HCT116 (cell line): ENCODE data around the gene PPM1J. TPM values are rescaled to one million over a fixed set of nuclear protein-coding genes. Genes with fewer than 3 reads are reported as not detected.

Experiments used
- ATAC-seq: fragments of 200-7000 bp; cut with Tn5 transposase; 2 replicates; pipeline ENCODE4 v1.9.1; 2020; ENCODE audit warnings: mild to moderate bottlenecking, moderate library complexity
- BruUV-seq: library from RNA; stranded (reverse); fragments of 400-500 nt; replicated peaks from 2 replicates; lab custom pipeline; 2021; lab: Mats Ljungman, UMichigan
- CTCF ChIA-PET: fragments of 300-600 bp; sonication (Branson Sonifier 250); formaldehyde crosslinking; loops from one replicate; lab custom pipeline; 2021; ENCODE audit warnings: antibody characterized with exemption; lab: Charles Lee
- POLR2A ChIA-PET: fragments of 300-600, 350-600 bp; sonication (Branson Sonifier 250); formaldehyde crosslinking; loops from one replicate; lab custom pipeline; 2021; ENCODE audit warnings: antibody characterized with exemption; lab: Charles Lee
- RAD21 ChIA-PET, 2 experiments: fragments of 300-600 bp; sonication (Branson Sonifier 250); formaldehyde crosslinking; loops; one replicate each; lab custom pipeline; 2023; ENCODE audit warnings: low total read pairs in 2 of 2; ENCODE audit not compliant: uncharacterized antibody in 2 of 2, unreplicated experiment in 2 of 2, low non-redundant PET in 1 of 2; lab: Charles Lee
- DNase-seq: peaks from one replicate; pipeline ENCODE4 v3.0.0-alpha.2; 2010; ENCODE audit warnings: low read depth, low spot score
- H2AFZ ChIP-seq: fragments of 200-600 bp; shearing (Covaris generic), sonication (generic); 2 replicates; pipeline ENCODE4 v1.6.1; 2017; ENCODE audit warnings: low read depth, mixed run types, mixed read lengths, antibody characterized with exemption, low read length; ENCODE audit not compliant: poor library complexity, severe bottlenecking
- H3K27ac ChIP-seq: 2 replicates; pipeline ENCODE4 v1.5.1; 2012; ENCODE audit warnings: low read depth, low read length
- H3K27me3 ChIP-seq: fragments of 200-600 bp; sonication (generic); 2 replicates; pipeline ENCODE4 v1.6.1; 2016; ENCODE audit warnings: mixed run types, low read length, mixed read lengths; ENCODE audit not compliant: insufficient read depth
- H3K36me3 ChIP-seq, 2 experiments: fragments of 200-500 bp in 1 of 2; fragments of 200-600 bp in 1 of 2; sonication (Bioruptor generic) in 1 of 2; sonication (generic) in 1 of 2; 2 replicates each; pipeline versions ENCODE4 v1.5.1 to v1.6.1; 2014 to 2016; ENCODE audit warnings: low read length in 2 of 2, inconsistent platforms in 1 of 2, mixed read lengths in 1 of 2, mixed run types in 1 of 2; ENCODE audit not compliant: insufficient read depth in 2 of 2, control insufficient read depth in 1 of 2
- H3K4me1 ChIP-seq, 2 experiments: fragments of 200-600 bp in 1 of 2; sonication (generic) in 1 of 2; 2 replicates each; pipeline versions ENCODE4 v1.5.1 to v1.6.1; 2012 to 2017; ENCODE audit warnings: low read length in 2 of 2, inconsistent platforms in 1 of 2, mild to moderate bottlenecking in 1 of 2, mixed read lengths in 1 of 2, mixed run types in 1 of 2, moderate library complexity in 1 of 2; ENCODE audit not compliant: insufficient read depth in 2 of 2, control insufficient read depth in 1 of 2
- H3K4me2 ChIP-seq: fragments of 200-600 bp; sonication (generic); 2 replicates; pipeline ENCODE4 v1.6.1; 2017; ENCODE audit warnings: mixed run types, low read length, mixed read lengths
- H3K4me3 ChIP-seq, 2 experiments: fragments of 200-600 bp in 1 of 2; sonication (generic) in 1 of 2; replicated peaks in 1 of 2; 2 replicates each; pipeline ENCODE4 v1.5.1; 2011 to 2016; ENCODE audit warnings: low read length in 2 of 2, control low read depth in 1 of 2, low read depth in 1 of 2, mild to moderate bottlenecking in 1 of 2, mixed read lengths in 1 of 2, mixed run types in 1 of 2
- H3K79me2 ChIP-seq: fragments of 200-600 bp; sonication (generic); 2 replicates; pipeline ENCODE4 v1.6.1; 2017; ENCODE audit warnings: mild to moderate bottlenecking, mixed run types, low read length, moderate library complexity, mixed read lengths; ENCODE audit not compliant: insufficient read depth
- H3K9ac ChIP-seq: fragments of 200-600 bp; sonication (generic); 2 replicates; pipeline ENCODE4 v1.6.1; 2016; ENCODE audit warnings: low read length, mixed read lengths
- H3K9me2 ChIP-seq: fragments of 200-600 bp; sonication (generic), shearing (Covaris generic); 2 replicates; pipeline ENCODE4 v1.6.1; 2017; ENCODE audit warnings: mixed run types, mild to moderate bottlenecking, moderate library complexity; ENCODE audit not compliant: insufficient read depth
- H3K9me3 ChIP-seq, 2 experiments: fragments of 200-500 bp in 1 of 2; fragments of 200-600 bp in 1 of 2; sonication (Bioruptor generic) in 1 of 2; sonication (generic) in 1 of 2; 2 replicates each; pipeline ENCODE4 v1.6.1; 2014 to 2017; ENCODE audit warnings: low read length in 2 of 2, mixed read lengths in 2 of 2, inconsistent platforms in 1 of 2, low read depth in 1 of 2, mild to moderate bottlenecking in 1 of 2, mixed run types in 1 of 2, moderate library complexity in 1 of 2; ENCODE audit not compliant: control insufficient read depth in 1 of 2, insufficient read depth in 1 of 2
- H4K20me1 ChIP-seq: fragments of 200-600 bp; sonication (generic), shearing (Covaris generic); 2 replicates; pipeline ENCODE4 v1.6.1; 2017; ENCODE audit warnings: mixed run types, mild to moderate bottlenecking, moderate library complexity; ENCODE audit not compliant: insufficient read depth
- ATF3 ChIP-seq: IDR thresholded peaks from 2 replicates; pipeline ENCODE4 v1.6.1; 2012
- CEBPB ChIP-seq: IDR thresholded peaks from 2 replicates; pipeline ENCODE4 v1.6.1; 2012; ENCODE audit warnings: low read depth
- ELF1 ChIP-seq: IDR thresholded peaks from 2 replicates; pipeline ENCODE4 v1.6.1; 2012; ENCODE audit warnings: low read depth, borderline replicate concordance
- JUND ChIP-seq: IDR thresholded peaks from 2 replicates; pipeline ENCODE4 v1.6.1; 2012
- REST ChIP-seq: IDR thresholded peaks from 2 replicates; pipeline ENCODE4 v1.6.1; 2012; ENCODE audit warnings: low read depth
- SIN3A ChIP-seq: IDR thresholded peaks from 2 replicates; pipeline ENCODE4 v1.6.1; 2012; ENCODE audit warnings: low read depth
- SP1 ChIP-seq: IDR thresholded peaks from 2 replicates; pipeline ENCODE4 v1.6.1; 2012; ENCODE audit warnings: low read depth
- YY1 ChIP-seq: IDR thresholded peaks from 2 replicates; pipeline ENCODE4 v1.6.1; 2011; ENCODE audit warnings: low read length, low read depth, moderate library complexity, mild to moderate bottlenecking; ENCODE audit not compliant: insufficient replicate concordance; ENCODE audit errors: extremely low read depth
- ZFX ChIP-seq: fragments of 450-650 bp; IDR thresholded peaks from 2 replicates; pipeline ENCODE4 v1.6.1; 2017
- intact Hi-C: fragments of 100-400 bp; cut with micrococcal nuclease; formaldehyde crosslinking; loops from 2 replicates; pipeline ENCODE4 v1.10.0; 2022
- total RNA-seq: library from RNA; stranded (reverse); gene quantifications from one replicate; pipeline ENCODE4 v1.2.1, GENCODE V29; 2021; ENCODE audit not compliant: unreplicated experiment

PPM1J gene
- total RNA-seq, 1 experiment from 2014 or later: 7.5 TPM

- H3K9me2 ChIP-seq: no peaks in the 10 kb centered on the region
- RAD21 ChIA-PET: interaction anchor here (0.6 to 3.3 kb wide), 2 partner anchors 78 to 87 kb away, joined by 3 to 16 read pairs; no protein-coding TSS in a partner anchor
Observed at GRCh38 chr1:112717263-112717873, 2.2 kb upstream of the PPM1J start.

More at GRCh38 chr1:112717263-112717873, 2.2 kb upstream of the PPM1J start:
- H3K4me2 ChIP-seq: no peak overlapping the region
- H3K36me3 ChIP-seq: no peaks in the 10 kb centered on the region
- no peak overlapping the region for H3K4me3 ChIP-seq
- H3K27ac ChIP-seq: no peak overlapping the region
- intact Hi-C loops: loop anchor here (2.0 to 5.0 kb wide), 3 partner anchors 165 to 355 kb away; partner anchors contain the start of genes LRIG2 and SLC16A1
- DNase-seq: no peak
- no peak for TF ChIP-seq CEBPB
- TF ChIP-seq JUND: no peak
- TF ChIP-seq ELF1: no peak
- TF ChIP-seq ZFX: no peak
- TF ChIP-seq ATF3: no peak
- TF ChIP-seq SP1: no peak
- no peak for TF ChIP-seq REST
- TF ChIP-seq SIN3A: no peak
- TF ChIP-seq YY1: no peak
- TF ChIP-seq, all 23 proteins: peak for 0
- Histone ChIP-seq H3K9ac (no peak overlapping the region), H3K79me2 (no peaks in the 10 kb centered on the region), H2AFZ (no peak overlapping the region), H4K20me1 (no peaks in the 10 kb centered on the region), H3K9me3 (no peaks in the 10 kb centered on the region), H3K4me1 (peaks cover 18 to 39% of the 10 kb centered on the region in 2 experiments), H3K27me3 (no peaks in the 10 kb centered on the region)
- no peak for ATAC-seq
- ChIA-PET CTCF (interaction anchor here (1.0 to 4.3 kb wide), 8 partner anchors 10 to 414 kb away, joined by 3 to 114 read pairs (median 12); partner anchors contain the start of genes LRIG2 and RHOC), POLR2A (interaction anchor here (3.5 kb wide), 1 partner anchor 87 kb away, joined by 16 read pairs; no protein-coding TSS in a partner anchor)
- BruUV-seq: no TSS peak
